Loucy (cell line): ENCODE measurements around the gene PNMA6E.

Source experiments
- H2AFZ ChIP-seq: fragments of 200-600 bp; sonication (generic); 2 replicates; pipeline ENCODE4 v1.6.0; 2016; ENCODE audit warnings: antibody characterized with exemption, mild to moderate bottlenecking, low read length, moderate library complexity
- H3F3A ChIP-seq: fragments of 200-600 bp; 2 replicates; pipeline ENCODE4 v1.6.0; 2016; ENCODE audit warnings: antibody characterized with exemption, low read depth, mild to moderate bottlenecking
- H3K27me3 ChIP-seq: fragments of 200-600 bp; sonication (generic); 2 replicates; pipeline ENCODE4 v1.6.1; 2014; ENCODE audit warnings: low read length, mild to moderate bottlenecking; ENCODE audit not compliant: insufficient read depth, poor library complexity, severe bottlenecking
- H3K36me3 ChIP-seq: fragments of 200-600 bp; sonication (generic); 2 replicates; pipeline ENCODE4 v1.6.1; 2016; ENCODE audit warnings: low read length; ENCODE audit not compliant: insufficient read depth
- H3K4me1 ChIP-seq: fragments of 200-600 bp; sonication (generic); 2 replicates; pipeline ENCODE4 v1.5.1; 2014; ENCODE audit warnings: low read length, mild to moderate bottlenecking; ENCODE audit not compliant: insufficient read depth, poor library complexity, severe bottlenecking
- H3K4me2 ChIP-seq: fragments of 200-600 bp; sonication (generic); 2 replicates; pipeline ENCODE4 v1.6.0; 2014; ENCODE audit warnings: antibody characterized with exemption, low read length, low read depth, mild to moderate bottlenecking; ENCODE audit not compliant: poor library complexity, severe bottlenecking
- H3K4me3 ChIP-seq: fragments of 200-600 bp; sonication (generic); 2 replicates; pipeline ENCODE4 v1.5.1; 2014; ENCODE audit warnings: low read length, mild to moderate bottlenecking, mixed read lengths; ENCODE audit not compliant: poor library complexity, severe bottlenecking
- H3K79me2 ChIP-seq: fragments of 200-600 bp; sonication (generic); 2 replicates; pipeline ENCODE4 v1.6.1; 2014; ENCODE audit warnings: low read length; ENCODE audit not compliant: insufficient read depth
- H3K9ac ChIP-seq: fragments of 200-600 bp; sonication (generic); 2 replicates; pipeline ENCODE4 v1.6.0; 2014; ENCODE audit warnings: mild to moderate bottlenecking, low read depth, low read length, moderate library complexity; ENCODE audit not compliant: poor library complexity, severe bottlenecking
- H3K9me2 ChIP-seq: fragments of 200-600 bp; sonication (generic); replicated peaks from 2 replicates; pipeline ENCODE4 v1.6.1; 2016; ENCODE audit warnings: low read depth, low read length, mixed read lengths
- H3K9me3 ChIP-seq: fragments of 200-600 bp; sonication (generic); 2 replicates; pipeline ENCODE4 v1.6.1; 2014; ENCODE audit warnings: mild to moderate bottlenecking, antibody characterized with exemption, low read length, low read depth; ENCODE audit not compliant: insufficient read depth
- H4K20me1 ChIP-seq: fragments of 200-600 bp; sonication (generic); 2 replicates; pipeline ENCODE4 v1.6.0; 2014; ENCODE audit warnings: antibody characterized with exemption, low read length, mild to moderate bottlenecking; ENCODE audit not compliant: insufficient read depth, poor library complexity, severe bottlenecking
- CTCF ChIP-seq: fragments of 200-600 bp; sonication (generic); conservative IDR thresholded peaks from 2 replicates; pipeline ENCODE4 v1.5.1; 2014; ENCODE audit warnings: mild to moderate bottlenecking, antibody characterized with exemption, low read length
- EZH2phosphoT487 ChIP-seq: fragments of 200-600 bp; IDR thresholded peaks from 2 replicates; pipeline ENCODE4 v1.6.1; 2018; ENCODE audit warnings: antibody characterized with exemption, mild to moderate bottlenecking, moderate library complexity, borderline replicate concordance

PNMA6E gene

GRCh38 chrX:153449368-153450113, 48.4 kb upstream of the PNMA6E start:
- TF ChIP-seq EZH2phosphoT487, result no peak
- no peak for TF ChIP-seq CTCF

DNA sequence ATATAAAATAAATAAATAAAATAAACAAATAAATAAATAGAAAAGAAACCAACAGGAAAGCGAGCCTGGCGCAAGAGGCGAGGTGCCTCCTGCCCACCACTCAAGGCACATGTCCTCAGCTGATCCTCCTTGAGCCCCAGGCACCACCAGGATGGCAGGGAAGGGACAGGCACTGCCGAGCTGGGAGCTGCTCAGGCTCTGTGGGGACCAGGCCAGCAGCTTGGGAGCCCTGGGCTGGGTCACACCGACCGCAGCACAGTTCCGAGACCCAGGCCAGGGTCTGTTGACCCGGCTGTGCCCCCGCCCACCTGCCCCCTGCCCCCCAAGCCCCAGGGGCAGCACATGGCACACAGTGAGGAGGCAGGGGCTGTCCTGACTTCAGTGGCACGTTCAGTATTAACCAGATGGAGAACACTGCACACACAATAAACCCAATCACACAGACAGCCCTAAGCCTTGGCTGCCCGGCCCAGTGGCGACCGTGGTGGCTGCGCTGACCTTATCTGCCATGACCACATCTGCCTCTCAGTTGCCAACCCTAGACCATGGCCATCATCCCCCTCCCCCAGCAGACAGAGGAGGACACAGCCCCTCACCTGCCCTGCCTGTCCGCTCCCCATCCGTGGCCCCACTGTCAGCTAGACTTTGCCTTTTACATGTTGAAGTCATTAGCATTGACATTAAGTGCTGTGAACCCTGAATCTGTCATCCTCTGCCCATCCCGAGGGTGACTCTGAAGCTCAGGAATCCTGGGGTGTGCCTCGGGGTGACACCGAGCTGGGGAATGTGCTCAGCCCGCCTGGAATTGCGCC, 47.6 kb upstream of the PNMA6E start:
- TF ChIP-seq EZH2phosphoT487 (no peak), CTCF (no peak)
- H4K20me1 ChIP-seq, result no peaks in the 10 kb centered on the region
- no peaks in the 10 kb centered on the region for H3K4me1 ChIP-seq
- no peak overlapping the region for H3K9ac ChIP-seq
- no peak overlapping the region for H2AFZ ChIP-seq
- H3K4me3 ChIP-seq, result no peak overlapping the region
- no peaks in the 10 kb centered on the region for H3K9me3 ChIP-seq
- no peaks in the 10 kb centered on the region for H3K36me3 ChIP-seq
- no peaks in the 10 kb centered on the region for H3F3A ChIP-seq
- no peaks in the 10 kb centered on the region for H3K9me2 ChIP-seq
- H3K27me3 ChIP-seq, result no peaks in the 10 kb centered on the region
- no peaks in the 10 kb centered on the region for H3K79me2 ChIP-seq
- no peak overlapping the region for H3K4me2 ChIP-seq

More at GRCh38 chrX:153449368-153450113, 48.4 kb upstream of the PNMA6E start:
- H3K79me2 ChIP-seq, result no peaks in the 10 kb centered on the region
- H4K20me1 ChIP-seq, result no peaks in the 10 kb centered on the region
- no peak overlapping the region for H2AFZ ChIP-seq
- H3K9me2 ChIP-seq, result no peaks in the 10 kb centered on the region
- H3K9me3 ChIP-seq, result no peaks in the 10 kb centered on the region
- H3K36me3 ChIP-seq, result no peaks in the 10 kb centered on the region
- H3K27me3 ChIP-seq, result no peaks in the 10 kb centered on the region
- H3K4me2 ChIP-seq, result no peak overlapping the region
- H3F3A ChIP-seq, result no peaks in the 10 kb centered on the region
- no peak overlapping the region for H3K4me3 ChIP-seq
- H3K4me1 ChIP-seq, result no peaks in the 10 kb centered on the region
- H3K9ac ChIP-seq, result no peak overlapping the region

DNA sequence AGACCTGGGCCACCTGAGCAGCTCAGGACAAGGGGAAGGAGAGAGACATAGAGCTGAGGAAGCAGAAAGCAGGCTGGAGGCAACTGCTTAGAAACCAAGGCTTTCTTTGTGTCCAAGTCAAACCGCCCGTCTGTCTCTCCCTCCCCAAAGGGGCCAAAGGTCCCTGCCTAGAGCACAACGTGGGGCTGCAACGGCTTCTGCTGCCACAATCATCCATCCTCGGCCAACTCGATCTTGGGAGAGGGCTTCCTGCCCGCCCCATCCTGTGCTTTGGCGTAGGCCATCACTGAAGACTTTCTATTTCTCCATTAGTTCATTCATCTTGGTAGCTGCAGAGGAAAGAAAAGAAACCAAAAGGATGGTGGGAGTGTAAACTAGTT, 46.4 kb upstream of the PNMA6E start:
- H3K4me3 ChIP-seq, result no peak overlapping the region
- H3F3A ChIP-seq, result no peaks in the 10 kb centered on the region
- no peaks in the 10 kb centered on the region for H3K27me3 ChIP-seq
- no peak overlapping the region for H3K4me2 ChIP-seq
- no peaks in the 10 kb centered on the region for H3K36me3 ChIP-seq
- no peaks in the 10 kb centered on the region for H3K9me3 ChIP-seq
- no peaks in the 10 kb centered on the region for H4K20me1 ChIP-seq
- no peak overlapping the region for H2AFZ ChIP-seq
- TF ChIP-seq CTCF (no peak), EZH2phosphoT487 (no peak)
- H3K9ac ChIP-seq, result no peak overlapping the region
- H3K4me1 ChIP-seq, result no peaks in the 10 kb centered on the region
- no peaks in the 10 kb centered on the region for H3K79me2 ChIP-seq
- H3K9me2 ChIP-seq, result no peaks in the 10 kb centered on the region
